Raji (cell line): ENCODE results near the gene SH2D3A.

Experiments used
- POLR2A ChIP-seq: IDR thresholded peaks from 2 replicates; pipeline ENCODE4 v1.6.1; 2011; ENCODE audit warnings: low read depth, low read length, control low read depth; ENCODE audit not compliant: insufficient read depth

SH2D3A gene

GRCh38 chr19:6793411-6793810 is 26.2 kb upstream of the SH2D3A start:
- TF ChIP-seq POLR2A, result no peak

GRCh38 chr19:6791237-6791636 is 24.0 kb upstream of the SH2D3A start:
- no peak for TF ChIP-seq POLR2A

- TF ChIP-seq POLR2A, result no peak
Observed at GRCh38 chr19:6790194-6791128, 23.2 kb upstream of the SH2D3A start.

- TF ChIP-seq POLR2A, result no peak
Observed at GRCh38 chr19:6788896-6789295, 21.7 kb upstream of the SH2D3A start.

GRCh38 chr19:6787393-6787792 is 20.2 kb upstream of the SH2D3A start:
- no peak for TF ChIP-seq POLR2A

- no peak for TF ChIP-seq POLR2A
Observed at GRCh38 chr19:6779206-6779605, 12.0 kb upstream of the SH2D3A start.

- no peak for TF ChIP-seq POLR2A
Observed at GRCh38 chr19:6778386-6778785, 11.2 kb upstream of the SH2D3A start.

GRCh38 chr19:6777434-6777833 is 10.2 kb upstream of the SH2D3A start:
- TF ChIP-seq POLR2A, result no peak

GRCh38 chr19:6776999-6777398 is 9.8 kb upstream of the SH2D3A start:
- no peak for TF ChIP-seq POLR2A

GRCh38 chr19:6774821-6775707 is 7.8 kb upstream of the SH2D3A start:
- no peak for TF ChIP-seq POLR2A

GRCh38 chr19:6773323-6773931 is 6.2 kb upstream of the SH2D3A start:
- peak; percentile 79 for TF ChIP-seq POLR2A

GRCh38 chr19:6772866-6773322 is 5.7 kb upstream of the SH2D3A start:
- no peak for TF ChIP-seq POLR2A

GRCh38 chr19:6772028-6772865 is 5.0 kb upstream of the SH2D3A start, which contains the start of gene VAV1:
Gene VAV1 (plus strand): TSS chr19:6772708. CDS start chr19:6772808, 100 bp downstream.
- TF ChIP-seq POLR2A, result peak; percentile 89

GRCh38 chr19:6769006-6769619 is 1.9 kb upstream of the SH2D3A start:
- TF ChIP-seq POLR2A, result no peak
